CD14-positive monocyte (primary cell): ENCODE data around the gene JAG2. TPM values are rescaled to one million over a fixed set of nuclear protein-coding genes. Genes with fewer than 3 reads are reported as not detected.

ENCODE experiments used
- DNase-seq, 3 donors: peaks; one replicate each; pipeline ENCODE4 v3.0.0-alpha.2; 2011 to 2022
- H2AFZ ChIP-seq: 2 replicates; pipeline ENCODE4 v1.6.0; 2012; ENCODE audit warnings: mild to moderate bottlenecking, low read depth, low read length, inconsistent platforms; ENCODE audit not compliant: insufficient read depth, poor library complexity, severe bottlenecking
- H3K27ac ChIP-seq, 2 donors: 1 replicate in 1 of 2; 2 replicates in 1 of 2; pipeline ENCODE4 v1.5.1; 2012 to 2013; ENCODE audit warnings: low read length in 2 of 2, control low read depth in 1 of 2, inconsistent platforms in 1 of 2, low read depth in 1 of 2, mild to moderate bottlenecking in 1 of 2
- H3K27me3 ChIP-seq, 2 donors: one replicate each; pipeline versions ENCODE4 v1.6.0 to v1.6.1; 2011 to 2013; ENCODE audit warnings: low read length in 2 of 2; ENCODE audit not compliant: control insufficient read depth in 2 of 2, insufficient read depth in 2 of 2
- H3K36me3 ChIP-seq, 2 donors: replicated peaks in 1 of 2; 1 replicate in 1 of 2; 2 replicates in 1 of 2; pipeline versions ENCODE4 v1.5.1 to v1.6.1; 2012 to 2013; ENCODE audit warnings: low read length in 2 of 2, control low read depth in 1 of 2, inconsistent platforms in 1 of 2, mild to moderate bottlenecking in 1 of 2; ENCODE audit not compliant: insufficient read depth in 2 of 2, control insufficient read depth in 1 of 2
- H3K4me1 ChIP-seq, 2 donors: 1 replicate in 1 of 2; 2 replicates in 1 of 2; pipeline versions ENCODE4 v1.5.1 to v1.6.1; 2012 to 2013; ENCODE audit warnings: low read length in 2 of 2, control low read depth in 1 of 2, inconsistent platforms in 1 of 2, mild to moderate bottlenecking in 1 of 2, moderate library complexity in 1 of 2; ENCODE audit not compliant: insufficient read depth in 2 of 2, control insufficient read depth in 1 of 2
- H3K4me2 ChIP-seq: replicated peaks from 2 replicates; pipeline ENCODE3; 2012; ENCODE audit warnings: low read length, moderate library complexity, mild to moderate bottlenecking; ENCODE audit not compliant: poor library complexity, severe bottlenecking; ENCODE audit errors: extremely low read depth
- H3K4me3 ChIP-seq, 3 experiments: fragments of 200-600 bp in 1 of 3; sonication (generic) in 1 of 3; replicated peaks in 1 of 3; 1 replicate in 2 of 3; 2 replicates in 1 of 3; pipeline ENCODE4 v1.5.1; 2011 to 2013; ENCODE audit warnings: low read length in 3 of 3, mild to moderate bottlenecking in 3 of 3, control low read depth in 2 of 3, low read depth in 2 of 3, inconsistent platforms in 1 of 3, moderate library complexity in 1 of 3
- H3K79me2 ChIP-seq: 2 replicates; pipeline ENCODE4 v1.6.0; 2012; ENCODE audit warnings: mild to moderate bottlenecking, control low read depth, inconsistent platforms, low read length, moderate library complexity; ENCODE audit not compliant: insufficient read depth
- H3K9ac ChIP-seq: 2 replicates; pipeline ENCODE4 v1.6.0; 2017; ENCODE audit warnings: low read length, mild to moderate bottlenecking; ENCODE audit not compliant: insufficient read depth, poor library complexity, severe bottlenecking
- H3K9me3 ChIP-seq, 2 donors: replicated peaks in 1 of 2; 1 replicate in 1 of 2; 2 replicates in 1 of 2; pipeline versions ENCODE4 v1.5.1 to v1.6.1; 2012 to 2013; ENCODE audit warnings: low read length in 2 of 2, control low read depth in 1 of 2; ENCODE audit not compliant: control insufficient read depth in 1 of 2, insufficient read depth in 1 of 2
- H4K20me1 ChIP-seq: 2 replicates; pipeline ENCODE4 v1.6.0; 2012; ENCODE audit warnings: mild to moderate bottlenecking, low read length, control low read depth, moderate library complexity; ENCODE audit not compliant: insufficient read depth
- H3K27ac Mint-ChIP-seq, 7 donors: one replicate each; pipeline ENCODE4 v1.8.0; 2020; ENCODE audit warnings: mild to moderate bottlenecking in 7 of 7, mixed read lengths in 7 of 7, moderate library complexity in 6 of 7, inconsistent platforms in 2 of 7
- H3K27me3 Mint-ChIP-seq, 3 donors: one replicate each; pipeline ENCODE4 v1.8.0; 2021 to 2022; ENCODE audit warnings: low read depth in 3 of 3, mild to moderate bottlenecking in 3 of 3, mixed read lengths in 3 of 3, moderate library complexity in 3 of 3, inconsistent platforms in 1 of 3
- H3K36me3 Mint-ChIP-seq, 2 donors: one replicate each; pipeline ENCODE4 v1.8.0; 2020; ENCODE audit warnings: mixed read lengths in 2 of 2, inconsistent platforms in 1 of 2, mild to moderate bottlenecking in 1 of 2
- H3K4me1 Mint-ChIP-seq: one replicate; pipeline ENCODE4 v1.8.0; 2020; ENCODE audit warnings: mild to moderate bottlenecking, mixed read lengths
- H3K4me3 Mint-ChIP-seq, 2 donors: one replicate each; pipeline ENCODE4 v1.8.0; 2020; ENCODE audit warnings: mild to moderate bottlenecking in 2 of 2, mixed read lengths in 2 of 2, moderate library complexity in 1 of 2
- H3K9me3 Mint-ChIP-seq, 7 donors: one replicate each; pipeline ENCODE4 v1.8.0; 2020 to 2022; ENCODE audit warnings: mixed read lengths in 7 of 7, mild to moderate bottlenecking in 6 of 7, moderate library complexity in 6 of 7, inconsistent platforms in 2 of 7
- WGBS: methylation state at CpG from one replicate; pipeline ENCODE4 v1.1.5; 2013; ENCODE audit warnings: missing lambda C conversion rate; ENCODE audit not compliant: insufficient coverage; 5-methylcytosine and 5-hydroxymethylcytosine counted together
- intact Hi-C, 2 donors: fragments of 100-400 bp; cut with micrococcal nuclease; formaldehyde crosslinking; loops; one replicate each; pipeline versions ENCODE4 v1.15.0 to v1.15.1; 2023
- polyA plus RNA-seq, 3 donors: library from polyadenylated mRNA; depleted of rRNA in 1 of 3; unstranded in 2 of 3; stranded (reverse) in 1 of 3; fragments of 300-500 nt in 2 of 3; fragments of >200 nt in 1 of 3; fragmentation: Illumina TruSeq in 2 of 3; gene quantifications; 1 replicate in 2 of 3; 2 replicates in 1 of 3; pipeline ENCODE4 v1.2.3, GENCODE V29; 2012 to 2021
- TF ChIP-seq, protein P1 (sequence below): fragments of 200-600 bp; IDR thresholded peaks from one replicate; pipeline ENCODE4 v1.8.0; 2022; ENCODE audit warnings: antibody characterized with exemption, mild to moderate bottlenecking

The JAG2 gene
- polyA plus RNA-seq, 3 donors, result 1.2 TPM; not detected in 2

DNA sequence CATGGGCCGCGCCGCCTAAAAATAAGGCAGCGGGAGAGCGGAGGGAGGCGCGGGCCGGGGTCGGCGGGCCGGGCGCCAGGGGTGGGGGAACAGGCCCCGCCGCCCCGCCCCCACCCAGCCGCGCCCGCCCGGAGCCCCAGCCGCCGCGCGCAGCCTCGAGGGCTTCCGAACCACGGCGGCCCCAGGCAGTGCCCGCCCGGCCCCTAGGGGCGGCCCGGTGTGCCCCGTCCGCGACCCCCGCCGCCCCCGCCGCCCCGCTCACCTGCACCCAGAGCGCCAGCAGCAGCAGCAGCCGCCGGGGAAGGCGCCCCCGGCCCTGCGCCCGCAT lies 519 bp downstream of the JAG2 start:
- Mint-ChIP-seq H3K4me1 (peaks cover 2% of the 10 kb centered on the region), H3K9me3 (peaks cover 0 to 13% (median 4%) of the 10 kb centered on the region in 7 donors), H3K27me3 (peaks cover 49 to 68% (median 50%) of the 10 kb centered on the region in 3 donors), H3K27ac (no peak overlapping the region), H3K36me3 (no peaks in the 10 kb centered on the region), H3K4me3 (peak overlapping the region; percentile 47 to 76)
- H3K4me1 ChIP-seq, result peaks cover 0 to 5% of the 10 kb centered on the region in 2 donors
- intact Hi-C loops, result no loop called here
- WGBS, result under 1% methylated on average over 14 of the region's 46 CpGs
- peak overlapping the region in 1 of 3 experiments; percentile 28 for H3K4me3 ChIP-seq
- H3K9ac ChIP-seq, result no peak overlapping the region
- peak overlapping the region; percentile 50 for H3K4me2 ChIP-seq
- no peaks in the 10 kb centered on the region for H3K36me3 ChIP-seq
- H3K9me3 ChIP-seq, result no peaks in the 10 kb centered on the region
- H2AFZ ChIP-seq, result no peak overlapping the region
- TF ChIP-seq, protein P1, sequence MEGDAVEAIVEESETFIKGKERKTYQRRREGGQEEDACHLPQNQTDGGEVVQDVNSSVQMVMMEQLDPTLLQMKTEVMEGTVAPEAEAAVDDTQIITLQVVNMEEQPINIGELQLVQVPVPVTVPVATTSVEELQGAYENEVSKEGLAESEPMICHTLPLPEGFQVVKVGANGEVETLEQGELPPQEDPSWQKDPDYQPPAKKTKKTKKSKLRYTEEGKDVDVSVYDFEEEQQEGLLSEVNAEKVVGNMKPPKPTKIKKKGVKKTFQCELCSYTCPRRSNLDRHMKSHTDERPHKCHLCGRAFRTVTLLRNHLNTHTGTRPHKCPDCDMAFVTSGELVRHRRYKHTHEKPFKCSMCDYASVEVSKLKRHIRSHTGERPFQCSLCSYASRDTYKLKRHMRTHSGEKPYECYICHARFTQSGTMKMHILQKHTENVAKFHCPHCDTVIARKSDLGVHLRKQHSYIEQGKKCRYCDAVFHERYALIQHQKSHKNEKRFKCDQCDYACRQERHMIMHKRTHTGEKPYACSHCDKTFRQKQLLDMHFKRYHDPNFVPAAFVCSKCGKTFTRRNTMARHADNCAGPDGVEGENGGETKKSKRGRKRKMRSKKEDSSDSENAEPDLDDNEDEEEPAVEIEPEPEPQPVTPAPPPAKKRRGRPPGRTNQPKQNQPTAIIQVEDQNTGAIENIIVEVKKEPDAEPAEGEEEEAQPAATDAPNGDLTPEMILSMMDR, result no peak
- peaks cover 9% of the 10 kb centered on the region for H4K20me1 ChIP-seq
- no peak for DNase-seq
- no peak overlapping the region for H3K27ac ChIP-seq
- peaks cover 17 to 49% of the 10 kb centered on the region in 2 donors for H3K27me3 ChIP-seq
- no peaks in the 10 kb centered on the region for H3K79me2 ChIP-seq

DNA sequence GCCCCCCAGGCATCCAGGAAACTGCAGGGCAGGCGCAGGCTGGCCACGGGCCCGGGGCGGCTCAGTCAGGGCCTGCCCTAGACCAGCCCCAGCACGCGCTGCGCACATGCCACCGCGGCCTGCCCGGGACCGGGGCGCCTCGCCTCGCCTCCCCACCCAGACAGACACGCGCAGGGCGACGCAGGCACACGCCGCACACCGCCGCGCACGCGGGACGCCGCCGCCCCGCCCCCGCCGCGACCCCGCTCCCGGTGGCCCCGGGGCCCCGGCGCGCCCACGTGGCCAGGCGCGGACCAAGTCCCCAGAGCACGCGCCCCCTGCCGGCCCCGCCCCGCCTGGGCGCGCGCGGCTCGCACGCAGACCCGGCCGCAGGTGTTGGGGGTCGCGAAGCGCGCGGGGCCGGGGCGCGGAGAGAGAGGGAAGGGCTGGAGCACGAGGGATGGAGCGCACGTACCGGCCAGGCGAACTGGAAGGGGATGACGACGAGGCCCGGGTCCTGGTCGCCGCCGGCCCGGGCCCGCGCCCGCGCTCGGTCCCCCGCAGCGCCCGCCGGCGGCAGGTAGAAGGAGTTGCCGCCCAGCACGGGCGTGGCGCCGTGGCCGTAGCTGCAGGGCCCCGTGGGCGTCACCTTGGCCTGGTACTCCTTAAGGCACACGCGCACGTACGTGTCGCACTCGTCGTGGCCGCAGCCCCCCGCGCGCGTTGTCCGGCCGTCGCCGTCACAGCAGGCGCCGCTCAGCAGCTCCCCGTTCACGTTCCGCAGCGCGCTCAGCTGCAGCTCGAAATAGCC lies 1.1 kb downstream of the JAG2 start:
- WGBS, result 4% methylated on average over 111 of the region's 116 CpGs
- Histone ChIP-seq H3K27me3 (peaks cover 17 to 45% of the 10 kb centered on the region in 2 donors), H3K79me2 (no peaks in the 10 kb centered on the region), H3K9me3 (no peaks in the 10 kb centered on the region), H3K4me3 (peak overlapping the region in 1 of 3 experiments; percentile 28), H3K36me3 (no peaks in the 10 kb centered on the region), H3K4me2 (peak overlapping the region; percentile 50), H4K20me1 (peaks cover 9% of the 10 kb centered on the region), H3K27ac (no peak overlapping the region), H3K4me1 (peaks cover 0 to 5% of the 10 kb centered on the region in 2 donors), H2AFZ (no peak overlapping the region), H3K9ac (no peak overlapping the region)
- Mint-ChIP-seq H3K27me3 (peaks cover 47 to 62% (median 47%) of the 10 kb centered on the region in 3 donors), H3K36me3 (no peaks in the 10 kb centered on the region), H3K4me3 (peak overlapping the region; percentile 47 to 76), H3K27ac (no peak overlapping the region), H3K4me1 (peaks cover 2% of the 10 kb centered on the region), H3K9me3 (peaks cover 0 to 13% (median 4%) of the 10 kb centered on the region in 7 donors)
- TF ChIP-seq, protein P1, result peak; percentile 10
- no peak for DNase-seq
- intact Hi-C loops, result no loop called here
